SW 1271 (cell line): ENCODE data around the gene NNT.
A peak's percentile ranks its signal among the peaks of the same experiment; 100 is the strongest.
"Not testable (repeated sequence)": the region's sequence is repeated elsewhere in the genome, so short reads cannot be mapped to it uniquely, and the experiment has no call there.

Experiments used
- DNase-seq, 2 experiments: peaks; one replicate each; lab custom pipeline; 2025; lab: John Stamatoyannopoulos, UW

NNT gene

GRCh38 chr5:43667379-43667778, 64.4 kb downstream of the NNT start:
- not testable (repeated sequence) for DNase-seq

GRCh38 chr5:43674536-43674935, 71.6 kb downstream of the NNT start:
- no peak for DNase-seq

GRCh38 chr5:43675357-43675756, 72.4 kb downstream of the NNT start:
- no peak for DNase-seq

- DNase-seq = no peak
Measured at GRCh38 chr5:43676083-43676840, 73.3 kb downstream of the NNT start.

GRCh38 chr5:43677253-43677652, 74.3 kb downstream of the NNT start:
- DNase-seq = no peak

- no peak for DNase-seq
Measured at GRCh38 chr5:43679214-43679613, 76.2 kb downstream of the NNT start.

- no peak for DNase-seq
Measured at GRCh38 chr5:43680286-43680685, 77.3 kb downstream of the NNT start.

GRCh38 chr5:43683884-43684471, 81.0 kb downstream of the NNT start:
- no peak for DNase-seq

- DNase-seq = no peak
Measured at GRCh38 chr5:43685252-43685950, 82.4 kb downstream of the NNT start.

GRCh38 chr5:43687275-43687674, 84.3 kb downstream of the NNT start:
- no peak for DNase-seq

GRCh38 chr5:43691275-43691674, 88.3 kb downstream of the NNT start:
- DNase-seq = no peak

GRCh38 chr5:43691893-43692292, 88.9 kb downstream of the NNT start:
- no peak for DNase-seq

- DNase-seq = no peak
Measured at GRCh38 chr5:43693411-43693810, 90.4 kb downstream of the NNT start.

GRCh38 chr5:43694027-43694426, 91.0 kb downstream of the NNT start:
- DNase-seq = no peak

- DNase-seq = not testable (repeated sequence)
Measured at GRCh38 chr5:43696444-43696843, 93.5 kb downstream of the NNT start.

- no peak for DNase-seq
Measured at GRCh38 chr5:43699910-43700309, 96.9 kb downstream of the NNT start.

GRCh38 chr5:43700601-43701000, 97.6 kb downstream of the NNT start:
- DNase-seq = no peak

- DNase-seq = no peak
Measured at GRCh38 chr5:43701227-43701626, 98.2 kb downstream of the NNT start.

GRCh38 chr5:43702293-43702692, 99.3 kb downstream of the NNT start:
- DNase-seq = no peak

- DNase-seq = no peak
Measured at GRCh38 chr5:43702815-43703214, 99.8 kb downstream of the NNT start.

- no peak for DNase-seq
Measured at GRCh38 chr5:43704243-43704642, 101.3 kb downstream of the NNT start.

GRCh38 chr5:43706576-43706975, 103.6 kb downstream of the NNT start:
- DNase-seq = not testable (repeated sequence)

GRCh38 chr5:43711496-43711895, 108.5 kb downstream of the NNT start:
- peak; percentile 26 to 74 for DNase-seq
